GM18498 (cell line): ENCODE measurements around the gene ANAPC7.
"Not testable (repeated sequence)": the region's sequence is repeated elsewhere in the genome, so short reads cannot be mapped to it uniquely, and the experiment has no call there.

ENCODE experiments used
- ATAC-seq: cut with Tn5 transposase; IDR thresholded peaks from one replicate; pipeline ENCODE4 v1.9.1; 2021; ENCODE audit warnings: mild to moderate bottlenecking, moderate library complexity; ENCODE audit not compliant: unreplicated experiment

The ANAPC7 gene

GRCh38 chr12:110378131-110378790 lies 25.2 kb downstream of the ANAPC7 start:
- ATAC-seq = not testable (repeated sequence)

GRCh38 chr12:110373962-110374611 lies 29.4 kb downstream of the ANAPC7 start:
- no peak for ATAC-seq

DNA sequence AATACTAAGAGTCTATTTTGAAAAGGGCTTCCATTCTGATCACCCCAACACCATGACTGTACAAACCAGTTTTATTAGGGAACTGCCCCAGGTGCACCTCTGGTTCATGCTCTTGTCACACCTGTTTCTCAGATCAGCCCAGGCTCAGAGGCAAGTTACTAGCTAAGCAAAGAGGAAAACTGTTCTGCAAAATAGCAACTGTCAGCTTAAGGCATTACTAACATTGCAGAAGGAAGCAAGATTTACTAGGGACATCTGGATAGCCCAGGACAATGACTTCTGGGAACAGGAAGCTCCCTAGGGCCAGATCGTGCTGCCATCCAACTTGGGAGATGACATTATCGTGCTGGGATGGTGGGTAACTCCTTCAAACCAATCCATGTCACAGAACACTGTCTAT lies 30.1 kb downstream of the ANAPC7 start:
- no peak for ATAC-seq

- ATAC-seq = no peak
Measured at GRCh38 chr12:110373025-110373424, 30.5 kb downstream of the ANAPC7 start.

DNA sequence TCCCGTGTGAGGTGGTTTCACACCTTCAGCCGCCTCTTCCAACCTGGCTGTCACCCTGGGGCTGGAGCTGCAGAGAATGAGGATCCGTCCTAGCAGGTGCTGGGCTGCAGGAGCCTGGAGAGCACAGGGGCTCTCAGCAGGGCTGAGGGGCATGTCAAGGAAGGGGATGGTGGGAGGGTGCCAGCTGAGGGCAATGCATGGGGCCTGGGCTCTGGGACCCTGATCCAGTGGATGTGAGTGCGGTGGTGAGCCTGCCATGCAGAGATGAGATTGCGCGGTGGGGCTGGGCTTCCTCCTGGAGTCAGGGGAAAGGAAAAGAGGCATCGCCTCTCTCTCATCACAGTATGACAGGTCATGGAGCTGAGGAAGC lies 31.5 kb downstream of the ANAPC7 start:
- ATAC-seq = no peak

DNA sequence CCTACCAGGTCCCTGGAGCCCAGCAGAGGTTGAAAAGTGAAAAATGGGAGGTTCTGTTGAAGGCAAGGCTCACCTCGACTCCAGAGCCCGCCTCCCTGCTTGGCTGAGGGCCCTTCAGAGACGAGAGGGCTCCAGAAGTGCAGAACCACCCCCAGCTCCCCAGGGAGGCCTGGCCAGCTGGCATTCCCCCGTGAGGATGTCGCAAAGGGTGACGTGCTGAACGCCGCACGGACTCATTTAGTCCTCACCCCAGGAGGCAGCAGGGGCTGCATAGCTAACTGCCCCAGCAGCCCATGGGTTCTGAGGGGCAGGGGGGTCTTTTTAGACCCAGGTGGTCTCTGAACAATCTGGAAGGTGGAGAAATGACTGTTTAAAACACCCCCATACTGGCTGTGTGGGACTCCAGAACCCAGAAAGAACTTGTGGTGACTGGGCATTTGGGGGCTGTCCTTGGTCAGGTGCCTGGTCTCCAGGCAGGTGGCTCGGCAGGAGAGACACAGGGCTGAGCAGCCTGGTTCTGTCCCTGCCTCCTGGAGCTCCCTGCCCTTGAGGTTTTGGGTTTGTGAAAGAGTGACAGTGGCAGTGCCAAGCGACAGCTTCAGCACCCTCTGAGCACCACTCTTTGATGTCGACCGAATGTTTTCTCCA lies 32.0 kb downstream of the ANAPC7 start:
- peak; percentile 65 for ATAC-seq

DNA sequence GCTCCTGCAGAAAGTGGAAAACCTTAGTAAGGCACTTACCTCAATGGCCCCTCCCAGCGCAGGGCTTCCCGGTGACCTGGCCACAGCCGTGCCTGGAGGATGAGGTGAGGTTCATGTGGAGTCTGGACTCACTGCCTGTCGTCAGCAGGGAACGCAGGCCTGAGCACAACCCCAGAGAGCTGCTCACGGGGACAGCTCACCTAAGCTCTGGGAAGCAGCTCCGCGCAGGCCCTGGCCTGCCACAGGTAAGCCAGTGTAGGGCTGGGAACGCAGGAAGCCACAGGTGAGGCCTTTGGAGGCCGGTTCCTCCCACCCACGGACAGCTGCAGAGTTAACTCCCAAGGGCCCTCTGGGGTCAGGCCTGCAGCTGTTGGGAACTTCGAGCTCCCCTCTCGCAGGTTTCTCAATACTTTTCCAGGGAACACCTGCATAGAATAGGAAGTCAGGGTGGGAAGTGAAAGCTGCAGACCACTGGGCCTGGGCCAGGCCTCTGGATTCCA lies 32.7 kb downstream of the ANAPC7 start:
- ATAC-seq = no peak

- ATAC-seq = no peak
Measured at GRCh38 chr12:110369992-110370391, 33.5 kb downstream of the ANAPC7 start.

DNA sequence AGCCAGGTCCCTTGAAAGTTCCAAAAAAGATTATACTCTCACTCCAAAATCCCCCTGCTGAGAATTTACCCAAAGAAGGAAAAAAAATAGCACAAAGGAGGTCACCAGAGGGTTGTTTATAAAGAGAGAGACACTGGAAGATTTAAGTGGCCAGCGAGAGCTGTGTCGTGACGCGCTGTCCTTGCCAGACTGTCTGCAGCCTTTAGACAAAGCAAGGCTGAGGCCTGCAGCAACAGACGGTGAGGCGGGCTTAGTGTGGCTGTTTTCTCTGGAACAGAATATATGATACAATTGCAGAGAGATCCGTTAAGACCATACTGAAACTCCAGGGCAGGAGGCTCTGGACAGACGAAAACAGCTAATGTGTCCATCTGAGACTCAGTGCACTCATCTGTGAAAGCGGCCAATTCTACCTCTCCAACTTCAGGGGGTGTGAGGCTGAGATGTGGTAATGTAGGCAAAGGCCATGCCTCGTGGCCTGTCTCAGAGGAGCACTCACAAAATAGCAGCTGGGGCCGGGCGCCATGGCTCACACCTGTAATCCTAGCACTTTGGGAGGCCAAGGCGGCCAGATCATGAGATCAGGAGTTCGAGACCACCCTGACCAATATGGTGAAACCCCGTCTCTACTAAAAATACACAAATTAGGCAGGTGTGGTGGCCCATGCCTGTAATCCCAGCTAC lies 36.2 kb downstream of the ANAPC7 start:
- ATAC-seq = no peak

DNA sequence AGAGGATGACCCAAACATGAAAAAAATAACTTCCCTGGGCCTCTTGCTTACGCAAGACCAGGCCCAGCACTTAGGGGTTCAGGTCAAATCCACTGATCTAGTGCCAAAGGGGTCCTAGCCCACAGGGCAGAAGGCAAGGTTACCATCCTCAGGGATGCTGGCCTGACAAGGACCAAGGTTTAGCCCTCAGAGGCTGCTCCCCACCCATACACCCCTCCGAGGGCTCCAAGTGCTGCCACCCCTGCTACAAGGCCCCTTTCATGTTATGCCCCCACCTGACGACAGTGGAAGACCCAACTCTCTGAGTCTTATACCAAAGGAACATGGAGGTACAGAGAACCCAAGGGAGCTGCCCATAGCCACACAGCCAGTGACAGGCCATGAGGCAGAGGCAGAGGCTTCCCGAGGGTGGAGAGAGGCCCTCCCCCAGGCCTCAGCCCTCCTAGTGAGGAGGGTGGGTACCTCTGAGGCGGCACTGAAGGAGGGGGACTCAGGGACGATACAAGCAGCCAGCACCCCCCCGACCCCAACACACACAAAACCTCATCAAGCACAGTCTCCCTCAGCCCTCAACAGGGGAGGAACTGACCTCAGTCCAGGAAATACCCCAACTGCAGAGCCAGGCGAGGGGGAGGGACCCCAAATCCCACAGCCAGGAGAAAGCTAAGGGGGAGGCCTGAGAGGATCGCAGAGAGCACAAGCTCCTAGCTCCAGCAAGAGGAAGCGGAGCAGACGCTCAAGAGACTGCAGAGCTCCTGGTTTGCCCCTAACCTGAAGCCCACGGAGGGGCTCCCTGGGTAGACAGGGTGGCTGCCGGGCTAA lies 37.0 kb downstream of the ANAPC7 start:
- ATAC-seq = no peak

DNA sequence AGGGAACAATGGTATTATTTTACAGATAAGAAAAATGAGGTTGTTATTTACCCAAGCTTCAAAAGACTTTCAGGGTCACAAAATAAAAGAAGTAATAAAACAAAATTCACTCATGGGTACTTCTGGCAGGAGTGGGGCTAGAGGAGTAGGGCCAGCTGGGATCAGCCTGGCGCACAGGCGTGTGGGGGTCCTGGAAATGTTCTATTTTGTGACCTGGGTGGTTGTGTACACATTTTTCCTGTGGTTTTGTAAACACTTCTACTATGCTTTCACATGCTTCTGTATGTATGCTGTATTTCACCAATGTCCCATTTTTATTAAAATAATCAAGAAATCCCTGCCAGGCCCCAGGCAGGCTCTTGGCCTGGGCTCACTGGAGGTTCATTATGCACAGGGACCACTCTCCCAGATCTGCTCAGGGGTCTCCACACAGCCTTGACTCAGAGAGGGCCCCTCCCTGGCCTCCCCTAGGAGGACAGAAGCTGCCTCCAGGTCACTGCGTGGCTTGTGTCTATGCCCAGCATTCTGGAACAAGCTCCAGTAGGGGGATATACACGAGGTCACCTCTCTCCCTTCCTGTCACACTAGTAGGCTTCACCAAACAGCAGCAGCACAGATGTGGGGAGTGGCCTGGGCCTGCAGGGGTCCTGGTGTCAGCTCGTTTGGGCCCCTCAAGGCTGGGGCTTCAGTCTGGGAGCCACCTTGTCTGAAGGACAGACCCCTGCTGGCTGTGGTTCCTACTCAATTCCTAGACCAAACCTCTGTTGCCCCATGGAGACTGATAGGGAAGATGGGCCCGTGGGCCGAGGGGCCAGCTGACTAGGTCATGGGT lies 37.8 kb downstream of the ANAPC7 start:
- no peak for ATAC-seq

- ATAC-seq = no peak
Measured at GRCh38 chr12:110361216-110361615, 42.3 kb downstream of the ANAPC7 start.

DNA sequence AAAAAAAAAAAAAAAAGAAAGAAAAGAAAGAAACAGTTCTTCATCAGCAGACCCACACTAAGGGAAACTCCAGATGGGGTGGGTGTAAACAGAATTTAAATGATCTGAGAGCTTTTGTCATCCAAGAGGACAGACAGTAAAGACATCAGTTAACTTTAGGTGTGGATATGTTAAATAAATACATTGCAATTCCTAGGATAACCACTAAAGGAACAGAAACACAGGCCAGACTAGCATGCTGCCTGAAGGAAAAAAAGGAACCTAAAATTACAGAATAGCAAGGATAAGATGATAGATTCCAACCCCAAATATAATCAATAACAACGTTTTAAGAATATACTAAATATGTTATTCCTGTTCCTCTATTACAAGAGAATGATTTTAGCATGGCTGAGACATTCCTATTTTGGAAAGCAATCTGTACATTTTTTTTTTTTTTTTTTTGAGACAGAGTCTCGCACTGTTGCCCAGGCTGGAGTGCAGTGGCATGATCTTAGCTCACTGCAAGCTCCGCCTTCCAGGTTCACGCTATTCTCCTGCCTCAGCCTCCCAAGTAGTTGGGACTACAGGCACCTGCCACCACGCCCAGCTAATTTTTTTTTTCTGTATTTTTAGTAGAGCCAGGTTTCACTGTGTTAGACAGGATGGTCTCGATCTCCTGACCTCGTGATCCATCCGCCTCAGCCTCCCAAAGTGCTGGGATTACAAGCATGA lies 45.0 kb downstream of the ANAPC7 start:
- ATAC-seq = not testable (repeated sequence)

DNA sequence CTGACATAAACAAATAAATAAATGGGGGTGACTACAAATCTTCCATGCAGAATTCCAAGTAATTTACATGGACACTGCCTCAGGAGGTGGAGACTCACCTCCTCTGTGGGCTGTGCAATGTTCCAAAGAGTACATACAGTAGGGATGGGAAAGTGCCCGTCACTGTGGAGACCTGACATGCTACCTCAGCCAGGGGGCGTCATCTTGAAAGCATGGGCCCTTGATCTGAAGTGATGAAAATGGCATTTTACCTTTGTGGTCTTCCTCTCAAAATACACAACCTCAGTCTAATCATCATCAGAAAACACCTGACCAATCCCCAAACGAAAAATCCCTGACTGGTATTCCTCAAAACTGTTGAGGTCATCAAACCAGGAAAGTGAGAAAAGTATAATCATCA lies 48.4 kb downstream of the ANAPC7 start:
- ATAC-seq = no peak

DNA sequence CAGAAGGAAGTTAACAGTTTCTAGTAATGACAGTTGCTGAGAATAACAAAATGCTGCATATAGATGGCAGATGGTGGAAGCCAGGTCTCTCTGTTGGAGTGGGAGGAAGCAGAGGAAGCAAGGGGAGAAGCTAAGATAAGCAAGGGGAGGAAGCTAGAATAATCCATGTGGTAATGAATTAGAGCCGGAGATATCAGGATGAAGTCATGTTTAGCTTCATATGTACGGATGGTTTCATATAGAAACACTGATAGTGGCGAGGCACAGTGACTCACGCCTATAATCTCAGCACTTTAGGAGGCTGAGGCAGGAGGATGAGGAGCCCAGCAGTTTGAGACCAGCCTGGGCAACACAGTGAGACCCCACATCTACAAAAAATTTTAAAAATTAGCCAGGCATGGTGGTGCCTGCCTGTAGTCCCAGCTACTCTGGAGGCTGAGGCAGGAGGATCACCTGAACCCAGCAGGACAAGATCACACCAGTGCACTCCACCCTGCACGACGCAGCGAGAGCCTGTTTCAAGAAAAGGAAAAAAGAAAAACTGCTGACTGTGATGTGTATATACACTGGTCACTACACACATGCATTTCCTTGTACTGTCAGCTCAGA lies 49.2 kb downstream of the ANAPC7 start:
- no peak for ATAC-seq

DNA sequence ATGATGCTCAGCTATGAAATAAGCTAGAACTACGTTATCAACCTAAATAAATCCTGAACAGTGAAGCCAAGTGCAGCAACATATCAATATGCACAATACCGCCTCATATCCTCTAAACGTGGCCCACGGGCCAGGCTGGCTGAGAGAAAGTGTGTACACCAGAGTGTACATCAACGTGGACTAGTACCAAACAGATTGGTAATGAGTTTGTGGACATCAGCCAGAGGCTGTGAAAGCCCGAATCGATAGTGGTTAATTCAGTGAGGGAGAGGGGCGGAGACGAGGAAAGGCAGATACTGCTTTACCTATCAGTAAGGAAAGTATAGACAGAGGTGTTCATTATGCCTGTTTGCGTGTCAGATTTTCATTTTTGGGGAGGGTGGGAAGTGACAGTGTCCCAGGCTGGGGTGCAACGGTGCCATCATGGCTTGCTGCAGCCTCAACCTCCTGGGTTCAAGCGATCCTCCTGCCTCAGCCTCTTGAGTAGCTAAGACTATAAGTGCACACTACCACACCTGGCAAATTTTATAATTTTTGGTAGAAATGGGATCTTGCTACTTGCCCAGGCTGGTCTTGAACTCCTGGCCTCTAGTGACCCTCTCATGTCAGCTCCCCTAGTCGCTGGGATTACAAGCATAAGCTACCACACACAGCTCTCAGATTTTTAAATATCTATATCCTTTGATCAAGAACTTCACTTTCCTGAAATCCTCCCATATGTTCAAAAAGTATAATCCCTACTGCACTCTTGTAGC lies 50.1 kb downstream of the ANAPC7 start:
- no peak for ATAC-seq

GRCh38 chr12:110352401-110352800 lies 51.1 kb downstream of the ANAPC7 start:
- ATAC-seq = no peak

GRCh38 chr12:110351119-110351518 lies 52.4 kb downstream of the ANAPC7 start:
- ATAC-seq = no peak
